GM10266 (cell line): ENCODE data around the gene PNMA8A.
A peak's percentile ranks its signal among the peaks of the same experiment; 100 is the strongest.

Experiments
- DNase-seq: peaks from one replicate; pipeline ENCODE4 v3.0.0; 2012; ENCODE audit errors: extremely low spot score
- TF ChIP-seq, protein P1 (sequence below): IDR thresholded peaks from 2 replicates; pipeline ENCODE4 v1.5.1; 2012; ENCODE audit warnings: mild to moderate bottlenecking, low read depth; ENCODE audit not compliant: control insufficient read depth, insufficient read depth; ENCODE audit errors: missing control alignments

The PNMA8A gene, protein sequence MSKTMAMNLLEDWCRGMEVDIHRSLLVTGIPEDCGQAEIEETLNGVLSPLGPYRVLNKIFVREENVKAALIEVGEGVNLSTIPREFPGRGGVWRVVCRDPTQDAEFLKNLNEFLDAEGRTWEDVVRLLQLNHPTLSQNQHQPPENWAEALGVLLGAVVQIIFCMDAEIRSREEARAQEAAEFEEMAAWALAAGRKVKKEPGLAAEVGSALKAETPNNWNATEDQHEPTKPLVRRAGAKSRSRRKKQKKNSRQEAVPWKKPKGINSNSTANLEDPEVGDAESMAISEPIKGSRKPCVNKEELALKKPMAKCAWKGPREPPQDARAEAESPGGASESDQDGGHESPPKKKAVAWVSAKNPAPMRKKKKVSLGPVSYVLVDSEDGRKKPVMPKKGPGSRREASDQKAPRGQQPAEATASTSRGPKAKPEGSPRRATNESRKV

DNA sequence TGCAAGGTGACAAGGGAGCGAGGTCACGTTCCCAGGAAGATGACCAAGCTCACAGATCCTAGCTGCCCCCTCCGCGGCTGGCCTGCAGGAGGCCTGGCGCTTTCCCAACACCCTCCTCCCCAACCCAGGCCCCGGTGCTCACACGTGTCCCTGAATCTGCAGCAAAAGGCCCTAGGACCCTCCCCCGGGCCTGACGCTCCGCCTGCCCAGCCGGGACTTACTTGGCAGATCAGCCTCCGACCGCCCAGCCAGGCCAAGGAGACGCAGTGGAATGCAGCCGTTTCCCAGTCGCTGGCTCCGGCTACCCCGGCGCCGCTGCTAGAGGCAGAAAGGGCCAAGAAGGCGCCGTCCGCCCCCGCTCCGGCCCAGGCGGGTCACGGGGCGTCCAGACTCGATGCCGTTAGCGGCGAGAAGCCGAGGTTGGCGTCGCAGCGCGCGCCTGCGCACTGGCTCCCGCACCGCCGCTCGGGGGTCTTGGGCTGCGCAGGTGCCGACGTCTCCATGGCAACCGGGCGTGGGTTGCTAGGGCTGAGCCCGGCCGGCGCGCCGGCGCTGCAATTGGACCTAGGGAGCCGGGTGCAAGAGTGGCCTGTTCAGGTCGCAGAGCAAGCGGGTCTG is at the start of gene PNMA8A:
Gene PNMA8A (minus strand): TSS at position 448 of the 618 bp plus-strand sequence. CDS start 528 bp downstream, outside the sequence.
- TF ChIP-seq, protein P1, sequence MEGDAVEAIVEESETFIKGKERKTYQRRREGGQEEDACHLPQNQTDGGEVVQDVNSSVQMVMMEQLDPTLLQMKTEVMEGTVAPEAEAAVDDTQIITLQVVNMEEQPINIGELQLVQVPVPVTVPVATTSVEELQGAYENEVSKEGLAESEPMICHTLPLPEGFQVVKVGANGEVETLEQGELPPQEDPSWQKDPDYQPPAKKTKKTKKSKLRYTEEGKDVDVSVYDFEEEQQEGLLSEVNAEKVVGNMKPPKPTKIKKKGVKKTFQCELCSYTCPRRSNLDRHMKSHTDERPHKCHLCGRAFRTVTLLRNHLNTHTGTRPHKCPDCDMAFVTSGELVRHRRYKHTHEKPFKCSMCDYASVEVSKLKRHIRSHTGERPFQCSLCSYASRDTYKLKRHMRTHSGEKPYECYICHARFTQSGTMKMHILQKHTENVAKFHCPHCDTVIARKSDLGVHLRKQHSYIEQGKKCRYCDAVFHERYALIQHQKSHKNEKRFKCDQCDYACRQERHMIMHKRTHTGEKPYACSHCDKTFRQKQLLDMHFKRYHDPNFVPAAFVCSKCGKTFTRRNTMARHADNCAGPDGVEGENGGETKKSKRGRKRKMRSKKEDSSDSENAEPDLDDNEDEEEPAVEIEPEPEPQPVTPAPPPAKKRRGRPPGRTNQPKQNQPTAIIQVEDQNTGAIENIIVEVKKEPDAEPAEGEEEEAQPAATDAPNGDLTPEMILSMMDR: no peak
- DNase-seq: peak; percentile 81

DNA sequence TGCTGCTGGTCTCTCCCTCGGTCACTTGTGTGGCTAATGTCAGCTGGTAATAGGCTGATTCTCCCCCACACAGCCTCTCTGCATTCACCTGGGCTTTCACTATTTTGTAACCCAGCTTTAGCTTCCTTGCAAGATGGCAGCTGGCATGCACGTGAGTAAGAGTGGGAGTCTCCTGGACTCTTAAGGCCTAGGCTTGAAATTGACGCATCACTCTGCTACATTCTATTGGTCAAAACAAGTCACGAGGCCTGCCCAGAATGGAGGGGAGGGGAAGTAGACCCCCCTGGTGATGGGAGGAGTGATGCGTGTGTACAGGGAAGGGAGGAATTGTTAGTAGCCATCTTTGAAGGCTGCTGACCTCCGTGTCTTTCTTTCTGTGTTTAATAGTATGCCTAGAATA is 49.3 kb upstream of the PNMA8A start:
- DNase-seq: no peak
- TF ChIP-seq, protein P1: no peak

DNA sequence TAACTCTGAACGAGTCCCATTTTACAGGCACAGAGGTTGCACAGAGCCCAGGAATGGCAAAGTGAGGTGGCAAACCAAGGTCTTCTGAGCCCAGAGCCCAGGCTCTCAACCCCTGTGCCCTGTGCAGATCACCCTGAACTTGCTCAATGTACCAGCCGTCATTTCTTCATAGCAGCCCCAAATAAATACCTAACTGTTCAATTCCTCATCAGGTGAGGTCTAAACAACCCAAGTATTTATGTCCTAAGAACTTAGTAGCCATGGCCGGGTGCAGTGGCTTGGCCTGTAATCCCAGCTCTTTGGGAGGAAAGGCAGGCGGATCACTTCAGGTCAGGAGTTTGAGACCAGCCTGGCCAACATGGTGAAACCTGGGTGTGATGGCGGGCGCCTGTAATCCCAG is 46.1 kb upstream of the PNMA8A start:
- no peak for DNase-seq
- TF ChIP-seq, protein P1: no peak

DNA sequence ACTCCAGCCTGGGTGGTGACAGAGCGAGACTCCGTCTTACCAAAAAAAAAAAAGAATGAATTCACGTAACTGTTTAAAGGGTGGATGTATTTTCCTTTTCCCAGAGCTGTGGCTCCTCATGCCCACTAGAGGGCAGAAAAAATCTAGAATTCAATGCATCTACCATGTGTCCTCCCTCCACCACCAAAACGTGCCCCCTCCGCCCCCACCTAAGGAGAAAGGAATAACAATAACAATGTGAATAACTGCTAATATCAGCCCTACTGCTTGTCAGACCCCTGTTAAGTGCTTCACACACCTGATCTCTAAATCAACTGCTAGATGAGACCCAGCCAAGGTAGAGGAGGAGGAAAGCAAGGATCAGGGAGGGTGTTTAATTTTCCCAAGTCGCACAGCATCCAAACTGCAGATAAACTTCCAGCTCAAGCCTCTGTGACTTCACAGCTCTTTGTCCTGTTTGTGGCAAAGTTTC is 44.6 kb upstream of the PNMA8A start:
- DNase-seq: peak; percentile 55
- TF ChIP-seq, protein P1: peak; percentile 54

DNA sequence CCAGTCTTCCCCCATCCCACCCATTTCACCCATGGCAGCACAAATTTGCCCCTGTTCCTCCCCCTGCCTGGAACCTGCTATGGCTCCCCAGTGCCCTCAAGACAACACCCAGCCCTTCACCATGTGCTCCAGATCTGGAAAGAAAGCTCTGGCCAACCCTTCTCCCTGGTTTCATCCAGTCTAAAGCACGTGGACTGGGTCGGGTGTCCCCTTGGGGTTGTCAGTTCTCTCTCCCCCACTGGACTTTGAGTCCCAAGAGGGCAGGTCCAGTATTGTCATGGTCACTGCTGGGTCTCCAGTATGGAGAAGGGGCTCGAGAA is 43.9 kb upstream of the PNMA8A start:
- no peak for DNase-seq
- TF ChIP-seq, protein P1: no peak

DNA sequence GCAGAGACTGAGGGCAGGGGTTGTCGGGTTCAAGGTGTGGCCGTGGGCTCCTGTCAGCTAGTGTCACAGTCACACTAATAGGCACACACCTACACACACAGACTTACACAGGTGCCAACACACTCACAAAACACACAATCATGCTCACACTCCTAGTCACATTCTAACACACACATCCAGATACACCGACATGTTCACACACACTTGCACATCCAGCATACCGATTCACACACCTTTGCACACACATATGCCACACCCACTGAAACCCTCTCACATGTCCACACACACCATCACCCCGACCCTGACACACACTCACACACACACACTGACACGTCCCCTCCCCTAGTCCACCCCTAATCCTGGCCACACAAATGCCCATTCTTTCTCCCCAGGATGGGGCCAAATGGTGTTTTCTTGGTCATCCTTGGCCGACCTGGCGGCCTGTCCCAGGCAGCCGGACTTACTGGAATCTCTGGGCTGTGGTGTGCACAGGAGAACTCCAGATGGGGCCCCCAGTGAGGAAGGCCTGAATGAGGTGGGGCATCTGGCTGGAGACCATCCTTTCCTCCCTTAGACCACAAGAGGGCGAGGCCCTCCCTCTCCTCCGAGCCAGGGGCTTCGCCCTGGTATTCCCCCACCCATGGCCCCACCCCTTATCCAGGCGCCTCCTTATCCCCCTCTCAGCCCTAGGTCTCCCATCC is 43.4 kb upstream of the PNMA8A start:
- no peak for DNase-seq
- TF ChIP-seq, protein P1: no peak
